ENCODE data around the gene COCH. TPM values are rescaled to one million over a fixed set of nuclear protein-coding genes. Genes with fewer than 3 reads are reported as not detected.

Gene COCH
- total RNA-seq, 5 donors from 2014 or later (not counting 1 experiment from before 2014, with no cell fraction given): 0.76 to 1.4 (median 0.77) TPM

GRCh38 chr14:30883508-30884294, 9.3 kb downstream of the COCH start:
- no peaks in the 10 kb centered on the region for H3K36me3 Mint-ChIP-seq
- POLR2A ChIA-PET: interaction anchor here in 1 of 2 donors (0.6 kb wide), 1 partner anchor 236 kb away, joined by 3 read pairs; no protein-coding TSS in a partner anchor

GRCh38 chr14:30884901-30885300, 10.5 kb downstream of the COCH start:
- Histone ChIP-seq H3K4me3 (ENCODE audit: control insufficient read depth in 1 of 2, extremely low read depth in 1 of 2, low read length in 1 of 2) (no peak overlapping the region), H3K36me3 (ENCODE audit: control insufficient read depth in 2 of 2, extremely low read depth in 1 of 2, insufficient read depth in 1 of 2, low read length in 1 of 2) (no peaks in the 10 kb centered on the region), H3K27me3 (replicated peaks in 1 of 2; ENCODE audit: control insufficient read depth in 2 of 2, extremely low read depth in 1 of 2, insufficient read depth in 2 of 2, low read length in 1 of 2) (no peaks in the 10 kb centered on the region), H3K9me3 (no peaks in the 10 kb centered on the region), H3K4me1 (ENCODE audit: control insufficient read depth in 1 of 2, extremely low read depth in 1 of 2, insufficient read depth in 2 of 2, low read length in 2 of 2) (no peaks in the 10 kb centered on the region), H3K27ac (ENCODE audit: low read length) (no peak overlapping the region)
- peaks cover 0 to 7% (median 0%) of the 10 kb centered on the region in 3 donors for H3K4me1 Mint-ChIP-seq
- no peak for ATAC-seq (replicated peaks in 1 of 4)
- WGBS (ENCODE audit: insufficient coverage): 88% methylated on average over 1 of the region's 3 CpGs
- no peaks in the 10 kb centered on the region for H3K36me3 Mint-ChIP-seq
- no peak for DNase-seq
- POLR2A ChIA-PET: no interaction called here
- H3K27me3 Mint-ChIP-seq: no peaks in the 10 kb centered on the region
- H3K4me3 Mint-ChIP-seq: no peak overlapping the region
- H3K27ac Mint-ChIP-seq: no peak overlapping the region
- no peaks in the 10 kb centered on the region for H3K9me3 Mint-ChIP-seq
- CTCF ChIA-PET: no interaction called here

More at GRCh38 chr14:30883508-30884294, 9.3 kb downstream of the COCH start:
- 93% methylated on average over 5 of the region's 6 CpGs for WGBS (ENCODE audit: insufficient coverage)
- CTCF ChIA-PET: no interaction called here
- ATAC-seq (replicated peaks in 1 of 4) (no peak), DNase-seq (no peak)
- Mint-ChIP-seq H3K4me1 (peaks cover 0 to 7% (median 0%) of the 10 kb centered on the region in 3 donors), H3K9me3 (no peaks in the 10 kb centered on the region), H3K27ac (no peak overlapping the region), H3K4me3 (no peak overlapping the region), H3K27me3 (peaks cover 0 to 2% of the 10 kb centered on the region in 2 donors)
- Histone ChIP-seq H3K27ac (ENCODE audit: low read length) (no peak overlapping the region), H3K9me3 (no peaks in the 10 kb centered on the region), H3K27me3 (replicated peaks in 1 of 2; ENCODE audit: control insufficient read depth in 2 of 2, extremely low read depth in 1 of 2, insufficient read depth in 2 of 2, low read length in 1 of 2) (peaks cover 0 to under 1% of the 10 kb centered on the region in 2 experiments), H3K4me3 (ENCODE audit: control insufficient read depth in 1 of 2, extremely low read depth in 1 of 2, low read length in 1 of 2) (no peak overlapping the region), H3K4me1 (ENCODE audit: control insufficient read depth in 1 of 2, extremely low read depth in 1 of 2, insufficient read depth in 2 of 2, low read length in 2 of 2) (no peaks in the 10 kb centered on the region), H3K36me3 (ENCODE audit: control insufficient read depth in 2 of 2, extremely low read depth in 1 of 2, insufficient read depth in 1 of 2, low read length in 1 of 2) (no peaks in the 10 kb centered on the region)

- Mint-ChIP-seq H3K27ac (no peak overlapping the region), H3K4me1 (peaks cover 0 to 7% (median 0%) of the 10 kb centered on the region in 3 donors), H3K27me3 (no peaks in the 10 kb centered on the region), H3K9me3 (no peaks in the 10 kb centered on the region), H3K36me3 (no peaks in the 10 kb centered on the region), H3K4me3 (no peak overlapping the region)
- ChIA-PET CTCF (no interaction called here), POLR2A (no interaction called here)
- Histone ChIP-seq H3K9me3 (no peaks in the 10 kb centered on the region), H3K4me1 (ENCODE audit: control insufficient read depth in 1 of 2, extremely low read depth in 1 of 2, insufficient read depth in 2 of 2, low read length in 2 of 2) (no peaks in the 10 kb centered on the region), H3K4me3 (ENCODE audit: control insufficient read depth in 1 of 2, extremely low read depth in 1 of 2, low read length in 1 of 2) (no peak overlapping the region), H3K27me3 (replicated peaks in 1 of 2; ENCODE audit: control insufficient read depth in 2 of 2, extremely low read depth in 1 of 2, insufficient read depth in 2 of 2, low read length in 1 of 2) (no peaks in the 10 kb centered on the region), H3K27ac (ENCODE audit: low read length) (no peak overlapping the region), H3K36me3 (ENCODE audit: control insufficient read depth in 2 of 2, extremely low read depth in 1 of 2, insufficient read depth in 1 of 2, low read length in 1 of 2) (no peaks in the 10 kb centered on the region)
- ATAC-seq (replicated peaks in 1 of 4) (no peak), DNase-seq (no peak)
- 100% methylated on average over 5 of the region's 7 CpGs for WGBS (ENCODE audit: insufficient coverage)
These were observed 11.7 kb downstream of the COCH start for GRCh38 chr14:30885840-30886740.

GRCh38 chr14:30888480-30889243, 14.3 kb downstream of the COCH start:
- Histone ChIP-seq H3K27ac (ENCODE audit: low read length) (no peak overlapping the region), H3K4me1 (ENCODE audit: control insufficient read depth in 1 of 2, extremely low read depth in 1 of 2, insufficient read depth in 2 of 2, low read length in 2 of 2) (no peaks in the 10 kb centered on the region), H3K36me3 (ENCODE audit: control insufficient read depth in 2 of 2, extremely low read depth in 1 of 2, insufficient read depth in 1 of 2, low read length in 1 of 2) (no peaks in the 10 kb centered on the region), H3K4me3 (ENCODE audit: control insufficient read depth in 1 of 2, extremely low read depth in 1 of 2, low read length in 1 of 2) (no peak overlapping the region), H3K9me3 (no peaks in the 10 kb centered on the region), H3K27me3 (replicated peaks in 1 of 2; ENCODE audit: control insufficient read depth in 2 of 2, extremely low read depth in 1 of 2, insufficient read depth in 2 of 2, low read length in 1 of 2) (no peaks in the 10 kb centered on the region)
- ChIA-PET CTCF (no interaction called here), POLR2A (no interaction called here)
- H3K4me1 Mint-ChIP-seq: peaks cover 0 to 7% (median 0%) of the 10 kb centered on the region in 3 donors
- H3K4me3 Mint-ChIP-seq: no peak overlapping the region
- peaks cover 3% of the 10 kb centered on the region for H3K36me3 Mint-ChIP-seq
- no peak overlapping the region for H3K27ac Mint-ChIP-seq
- no peaks in the 10 kb centered on the region for H3K27me3 Mint-ChIP-seq
- DNase-seq: no peak
- no CpG with 5 or more reads among the region's 5 CpGs for whole genome bisulfite sequencing (ENCODE audit: insufficient coverage)
- H3K9me3 Mint-ChIP-seq: no peaks in the 10 kb centered on the region
- ATAC-seq (replicated peaks in 1 of 4): no peak

- Mint-ChIP-seq H3K27me3 (no peaks in the 10 kb centered on the region), H3K9me3 (no peaks in the 10 kb centered on the region), H3K4me3 (no peak overlapping the region), H3K36me3 (peaks cover 3% of the 10 kb centered on the region), H3K4me1 (peaks cover 0 to 7% (median 0%) of the 10 kb centered on the region in 3 donors), H3K27ac (no peak overlapping the region)
- Histone ChIP-seq H3K27me3 (replicated peaks in 1 of 2; ENCODE audit: control insufficient read depth in 2 of 2, extremely low read depth in 1 of 2, insufficient read depth in 2 of 2, low read length in 1 of 2) (no peaks in the 10 kb centered on the region), H3K27ac (ENCODE audit: low read length) (no peak overlapping the region), H3K4me1 (ENCODE audit: control insufficient read depth in 1 of 2, extremely low read depth in 1 of 2, insufficient read depth in 2 of 2, low read length in 2 of 2) (no peaks in the 10 kb centered on the region), H3K36me3 (ENCODE audit: control insufficient read depth in 2 of 2, extremely low read depth in 1 of 2, insufficient read depth in 1 of 2, low read length in 1 of 2) (no peaks in the 10 kb centered on the region), H3K4me3 (ENCODE audit: control insufficient read depth in 1 of 2, extremely low read depth in 1 of 2, low read length in 1 of 2) (no peak overlapping the region), H3K9me3 (no peaks in the 10 kb centered on the region)
- ChIA-PET POLR2A (no interaction called here), CTCF (no interaction called here)
- no peak for ATAC-seq (replicated peaks in 1 of 4)
- no CpG with 5 or more reads among the region's 4 CpGs for whole genome bisulfite sequencing (ENCODE audit: insufficient coverage)
- no peak for DNase-seq
These were observed 14.9 kb downstream of the COCH start for GRCh38 chr14:30889244-30889594.

- WGBS (ENCODE audit: insufficient coverage): no CpG with 5 or more reads among the region's 2 CpGs
- ChIA-PET POLR2A (no interaction called here), CTCF (no interaction called here)
- Mint-ChIP-seq H3K9me3 (no peaks in the 10 kb centered on the region), H3K27me3 (no peaks in the 10 kb centered on the region), H3K36me3 (peaks cover 33% of the 10 kb centered on the region), H3K4me1 (peaks cover 0 to 2% (median 0%) of the 10 kb centered on the region in 3 donors), H3K4me3 (no peak overlapping the region), H3K27ac (no peak overlapping the region)
- ATAC-seq (replicated peaks in 1 of 4) (no peak), DNase-seq (no peak)
- Histone ChIP-seq H3K4me1 (ENCODE audit: control insufficient read depth in 1 of 2, extremely low read depth in 1 of 2, insufficient read depth in 2 of 2, low read length in 2 of 2) (no peaks in the 10 kb centered on the region), H3K27ac (ENCODE audit: low read length) (no peak overlapping the region), H3K36me3 (ENCODE audit: control insufficient read depth in 2 of 2, extremely low read depth in 1 of 2, insufficient read depth in 1 of 2, low read length in 1 of 2) (peaks cover 3 to 17% of the 10 kb centered on the region in 2 donors), H3K4me3 (ENCODE audit: control insufficient read depth in 1 of 2, extremely low read depth in 1 of 2, low read length in 1 of 2) (no peak overlapping the region), H3K9me3 (no peaks in the 10 kb centered on the region), H3K27me3 (replicated peaks in 1 of 2; ENCODE audit: control insufficient read depth in 2 of 2, extremely low read depth in 1 of 2, insufficient read depth in 2 of 2, low read length in 1 of 2) (no peaks in the 10 kb centered on the region)
These were observed 19.5 kb downstream of the COCH start for GRCh38 chr14:30893819-30894218.
